Measurements from ENCODE around the gene OTOL1.
"Not testable (repeated sequence)": the region's sequence is repeated elsewhere in the genome, so short reads cannot be mapped to it uniquely, and the experiment has no call there.

The OTOL1 gene

DNA sequence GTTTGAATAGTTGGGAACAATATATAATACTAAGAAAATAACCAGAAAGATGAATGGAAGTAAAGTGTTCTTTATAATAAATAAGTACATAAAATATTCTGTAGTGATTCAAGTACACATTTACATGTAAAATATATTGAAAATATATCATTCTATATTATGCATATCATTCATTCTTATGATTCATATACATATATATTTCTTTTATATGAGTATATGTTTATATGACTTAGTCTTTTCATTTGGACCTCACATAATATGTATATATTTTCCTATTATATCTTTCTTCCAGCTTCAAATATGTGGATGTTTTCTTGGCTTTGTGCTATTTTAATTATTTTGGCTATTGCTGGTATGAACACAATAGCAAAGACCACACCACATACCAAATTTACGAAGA is at the start of gene OTOL1:
TSS of gene OTOL1 (plus strand) at position 301 of the 400 bp plus-strand sequence. CDS start at position 301, 0 bp downstream.
- DNase-seq (ENCODE audit: low read depth) = no peak

DNA sequence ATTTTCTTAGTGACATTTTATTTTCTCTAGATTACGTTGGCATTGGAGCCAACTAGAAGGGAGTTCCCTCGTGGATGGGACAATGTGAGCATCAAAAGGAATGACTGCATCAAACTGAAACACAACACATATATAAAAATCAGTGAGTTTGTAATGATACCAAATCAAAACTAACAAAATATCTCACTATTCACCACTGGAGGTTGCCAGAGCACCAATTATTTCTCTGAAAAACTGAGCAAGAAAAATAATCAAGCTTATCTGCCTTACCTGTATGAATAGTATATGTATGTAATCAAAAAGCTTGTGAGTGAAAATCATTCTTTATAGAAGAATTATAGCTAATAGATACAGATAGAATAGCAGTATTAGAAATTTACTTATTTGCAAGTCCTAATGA is 46.8 kb upstream of the OTOL1 start:
- DNase-seq (ENCODE audit: low read depth) = no peak

DNA sequence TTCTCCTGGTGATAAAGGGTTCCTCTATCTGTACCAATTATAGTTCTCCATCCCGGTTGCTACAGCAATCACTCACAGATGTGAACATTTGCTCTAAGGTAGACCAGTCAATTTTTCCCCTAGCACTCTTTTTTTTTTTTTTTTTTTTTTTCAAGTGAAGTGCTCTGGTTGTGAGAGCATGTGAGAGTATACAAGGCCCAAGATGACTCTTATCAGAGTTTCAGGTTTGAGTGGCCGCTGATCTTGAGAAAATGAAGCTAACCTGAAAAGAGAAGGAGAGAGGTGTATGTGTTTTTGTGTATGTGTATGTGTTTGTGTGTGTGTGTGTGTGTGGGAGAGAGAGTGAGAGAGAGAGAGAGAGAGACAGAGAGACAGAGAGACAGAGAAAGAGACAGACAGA is 44.4 kb upstream of the OTOL1 start:
- DNase-seq (ENCODE audit: low read depth) = no peak

DNA sequence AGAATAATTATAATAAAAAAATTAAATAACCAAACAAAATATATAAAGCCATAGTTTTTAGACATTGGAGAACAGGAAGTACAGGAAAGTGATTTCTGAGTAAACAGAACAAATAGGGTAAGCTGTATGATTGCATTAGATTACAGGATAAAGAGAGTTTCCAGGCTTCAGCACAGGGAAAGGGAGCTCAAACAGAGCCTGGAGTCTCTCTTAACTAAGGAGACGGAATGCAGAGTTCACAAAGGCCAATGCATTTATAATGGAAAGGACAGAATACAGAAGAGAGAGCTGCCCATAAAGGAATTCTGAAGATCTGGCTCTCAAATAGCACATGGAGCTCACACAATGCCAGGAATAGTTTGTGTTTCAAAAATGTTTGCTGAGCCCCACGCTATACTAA is 42.0 kb upstream of the OTOL1 start:
- no peak for DNase-seq (ENCODE audit: low read depth)

DNA sequence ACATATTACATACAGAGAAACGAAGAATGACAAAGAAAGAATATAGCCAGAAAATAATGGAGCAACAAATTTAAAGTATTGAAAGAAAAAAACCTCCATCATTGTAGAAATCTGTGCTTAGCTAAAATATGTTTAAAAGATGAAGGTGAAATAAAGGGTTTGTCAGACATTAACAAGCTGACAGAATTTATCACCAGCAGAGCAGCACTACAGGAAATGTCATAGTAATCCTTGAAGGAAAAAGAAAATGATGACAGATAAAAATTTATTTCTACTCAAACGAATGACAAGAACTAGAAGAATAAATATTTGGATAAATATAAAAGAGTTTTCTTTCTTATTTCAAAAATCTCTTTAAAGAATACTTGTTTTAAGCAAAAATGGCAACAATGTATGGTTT is 40.6 kb upstream of the OTOL1 start:
- DNase-seq (ENCODE audit: low read depth) = no peak

DNA sequence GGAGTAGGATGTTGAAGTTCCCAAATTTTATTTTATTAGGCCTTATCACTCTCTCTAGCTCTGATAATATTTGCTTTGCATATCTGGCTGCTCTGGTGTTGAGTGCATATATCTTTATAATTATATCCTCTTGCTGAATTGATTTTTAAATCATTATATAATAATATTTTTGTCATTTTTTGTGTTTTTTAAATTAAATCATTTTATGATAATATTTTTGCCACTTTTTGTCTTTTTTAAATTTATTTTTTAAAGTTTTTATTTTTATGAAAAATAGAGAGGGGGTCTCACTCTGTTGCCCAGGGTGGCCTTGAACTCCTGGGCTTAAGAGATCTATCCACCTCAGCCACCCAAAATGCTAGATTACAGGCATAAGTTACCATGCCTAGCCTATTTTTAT is 34.5 kb upstream of the OTOL1 start:
- DNase-seq (ENCODE audit: low read depth) = no peak

DNA sequence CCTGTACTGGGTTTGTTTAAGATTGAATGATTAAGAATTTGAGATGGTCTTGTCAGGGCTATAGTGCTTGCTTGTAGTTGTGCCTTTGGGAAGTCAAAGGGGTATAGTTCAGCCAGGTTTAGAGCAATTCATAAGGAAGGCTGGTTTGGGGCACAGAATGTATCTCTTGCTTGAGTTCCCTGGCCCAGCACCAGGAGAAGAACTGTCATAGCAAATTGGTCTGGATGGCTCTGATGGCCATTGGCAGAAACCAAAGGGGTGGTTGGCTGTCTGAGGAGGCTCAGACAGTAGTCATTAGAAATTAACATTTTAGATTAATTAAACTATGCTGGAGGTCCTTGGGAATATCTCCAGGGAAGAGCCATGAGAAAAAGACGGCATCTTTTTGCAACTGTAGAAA is 25.4 kb upstream of the OTOL1 start:
- DNase-seq (ENCODE audit: low read depth) = no peak

DNA sequence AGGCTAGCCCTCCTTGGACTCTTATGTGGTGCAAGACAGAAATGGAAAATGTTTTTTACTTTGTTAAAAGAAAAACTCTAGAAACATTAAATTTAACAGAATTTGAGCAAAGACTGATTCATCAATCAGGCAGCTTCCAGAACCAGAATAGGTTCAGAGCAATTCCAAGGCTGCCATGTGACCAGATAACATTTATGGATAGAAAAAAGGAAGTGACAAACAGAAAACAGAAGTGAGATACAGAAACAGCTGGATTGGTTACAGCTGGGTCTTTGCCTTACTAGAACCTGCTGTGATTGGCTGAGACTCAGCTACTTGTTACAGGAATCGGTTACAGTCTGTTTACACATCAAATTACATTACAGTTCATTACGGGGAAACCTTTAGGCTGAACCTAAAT is 22.5 kb upstream of the OTOL1 start:
- no peak for DNase-seq (ENCODE audit: low read depth)

DNA sequence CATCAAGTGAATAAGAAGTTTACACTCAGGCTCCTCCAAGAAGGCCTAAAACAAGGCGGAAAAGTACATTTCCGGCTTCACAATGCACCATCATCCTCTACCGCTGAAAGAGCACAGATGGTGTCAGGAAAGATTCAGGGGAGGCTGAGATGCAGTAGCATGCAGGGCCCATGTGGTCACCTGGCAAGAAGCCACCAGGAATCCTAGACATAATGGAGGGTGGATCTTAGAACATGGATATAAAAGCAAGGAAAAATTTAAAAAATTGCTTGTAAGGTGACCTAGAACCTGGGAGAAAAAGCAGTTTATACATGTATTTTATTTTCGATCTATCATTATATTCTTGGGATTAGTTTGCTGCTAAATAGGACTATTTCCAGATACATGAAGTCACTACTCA is 21.9 kb upstream of the OTOL1 start:
- DNase-seq (ENCODE audit: low read depth) = no peak

DNA sequence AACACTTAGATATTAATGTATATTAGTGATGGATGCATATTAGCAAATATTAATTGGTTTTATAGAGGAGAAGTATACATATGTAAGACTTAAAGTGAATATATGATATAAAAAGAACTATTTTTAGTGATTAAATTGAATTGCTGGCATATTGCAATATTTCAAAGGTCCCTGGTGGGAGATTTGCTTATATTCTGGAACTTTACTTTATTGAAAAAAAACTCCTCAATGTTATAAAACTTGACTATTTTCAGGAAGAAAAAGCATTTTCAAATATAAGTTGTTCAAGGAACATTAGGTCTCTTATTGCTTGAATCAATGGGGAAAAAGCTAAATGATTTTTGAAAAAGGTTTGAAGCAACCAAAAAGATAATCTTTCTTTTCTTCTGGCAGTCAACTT is 21.4 kb upstream of the OTOL1 start:
- DNase-seq (ENCODE audit: low read depth) = no peak

DNA sequence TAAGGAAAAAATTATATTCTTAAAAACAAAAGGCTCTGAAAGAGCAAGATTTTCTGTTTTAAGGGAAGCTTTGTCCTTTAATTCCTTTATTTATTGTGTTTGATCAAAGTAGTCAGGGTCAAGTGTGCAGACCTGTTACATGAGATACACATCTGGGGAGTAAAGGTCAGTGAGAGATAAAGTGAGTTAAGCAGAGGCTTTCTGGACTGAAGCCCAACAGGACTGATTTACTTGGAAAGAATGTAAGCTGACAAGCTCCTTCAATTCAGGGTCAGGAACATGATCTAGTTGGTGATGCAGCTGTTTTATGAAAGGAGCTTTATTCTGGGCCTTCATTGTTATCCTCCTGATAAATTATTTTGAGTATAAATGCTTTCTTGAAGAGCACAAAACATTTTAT is 20.7 kb upstream of the OTOL1 start:
- DNase-seq (ENCODE audit: low read depth) = no peak

DNA sequence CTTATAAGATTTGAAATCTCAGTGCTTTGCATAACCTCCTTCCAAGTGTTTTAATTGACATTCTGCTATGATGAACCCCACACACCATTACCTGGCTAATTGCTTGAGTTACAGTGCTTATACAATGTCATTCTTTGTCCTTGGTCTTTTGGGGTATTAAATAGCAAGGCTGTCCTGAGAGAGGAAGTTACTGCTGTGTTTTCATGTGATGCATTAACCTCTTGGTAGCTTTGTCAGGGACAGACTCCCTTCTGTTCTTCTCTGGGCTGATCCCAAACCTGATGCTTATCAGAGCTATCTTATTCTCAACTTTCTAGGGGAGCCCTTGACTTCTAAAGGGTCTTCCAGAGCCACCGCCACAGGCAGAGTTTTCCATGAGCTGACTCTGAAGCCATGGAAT is 12.4 kb upstream of the OTOL1 start:
- DNase-seq (ENCODE audit: low read depth) = no peak

DNA sequence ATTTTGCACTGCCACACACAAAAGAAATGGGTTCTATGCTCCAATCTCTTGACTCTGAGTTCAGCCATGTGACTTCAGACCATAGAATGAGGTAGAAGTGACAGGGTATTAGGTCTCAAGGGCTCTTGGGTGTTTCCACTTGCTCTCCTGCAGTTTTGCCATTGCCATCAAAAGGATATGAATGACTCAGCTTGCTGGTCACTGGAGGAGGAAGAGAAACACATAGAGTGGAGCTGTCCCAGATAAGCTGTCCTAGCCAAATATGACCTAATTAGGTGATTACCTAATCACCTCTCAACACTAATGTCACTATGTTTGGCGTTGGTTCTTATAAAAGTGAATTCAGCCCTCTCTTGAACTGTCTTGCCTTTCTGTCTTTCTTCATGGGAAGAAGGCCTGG is 8.3 kb upstream of the OTOL1 start:
- not testable (repeated sequence) for DNase-seq (ENCODE audit: low read depth)

DNA sequence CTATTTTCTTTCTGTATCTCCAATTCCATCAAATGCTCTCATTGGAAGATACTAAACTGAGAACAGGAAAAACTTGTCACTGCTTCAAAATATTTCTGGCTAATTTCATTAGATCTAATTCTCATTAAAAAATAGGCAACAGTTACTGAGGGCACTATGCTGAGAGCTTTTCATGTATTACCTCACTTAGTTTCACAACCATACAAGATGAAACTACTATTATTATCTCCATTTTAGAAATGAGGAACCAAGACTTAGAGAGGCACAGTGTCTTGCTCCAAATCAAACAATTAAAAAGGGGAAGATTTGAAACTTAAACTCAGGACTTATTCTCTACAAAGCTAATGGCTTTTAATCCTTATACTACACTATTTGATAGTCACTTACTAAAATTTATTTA is 7.2 kb upstream of the OTOL1 start:
- no peak for DNase-seq (ENCODE audit: low read depth)

DNA sequence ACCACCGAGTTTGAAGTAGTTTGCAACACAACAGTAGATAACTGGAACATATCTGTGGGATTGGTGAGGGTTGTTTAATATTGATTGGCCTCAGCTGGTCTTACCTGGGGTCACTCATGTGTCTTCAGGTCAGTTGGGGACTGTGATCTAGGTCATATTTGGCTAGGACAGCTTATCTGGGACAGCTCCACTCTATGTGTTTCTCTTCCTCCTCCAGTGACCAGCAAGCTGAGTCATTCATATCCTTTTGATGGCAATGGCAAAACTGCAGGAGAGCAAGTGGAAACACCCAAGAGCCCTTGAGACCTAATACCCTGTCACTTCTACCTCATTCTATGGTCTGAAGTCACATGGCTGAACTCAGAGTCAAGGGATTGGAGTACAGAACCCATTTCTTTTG is 5.8 kb upstream of the OTOL1 start:
- not testable (repeated sequence) for DNase-seq (ENCODE audit: low read depth)

DNA sequence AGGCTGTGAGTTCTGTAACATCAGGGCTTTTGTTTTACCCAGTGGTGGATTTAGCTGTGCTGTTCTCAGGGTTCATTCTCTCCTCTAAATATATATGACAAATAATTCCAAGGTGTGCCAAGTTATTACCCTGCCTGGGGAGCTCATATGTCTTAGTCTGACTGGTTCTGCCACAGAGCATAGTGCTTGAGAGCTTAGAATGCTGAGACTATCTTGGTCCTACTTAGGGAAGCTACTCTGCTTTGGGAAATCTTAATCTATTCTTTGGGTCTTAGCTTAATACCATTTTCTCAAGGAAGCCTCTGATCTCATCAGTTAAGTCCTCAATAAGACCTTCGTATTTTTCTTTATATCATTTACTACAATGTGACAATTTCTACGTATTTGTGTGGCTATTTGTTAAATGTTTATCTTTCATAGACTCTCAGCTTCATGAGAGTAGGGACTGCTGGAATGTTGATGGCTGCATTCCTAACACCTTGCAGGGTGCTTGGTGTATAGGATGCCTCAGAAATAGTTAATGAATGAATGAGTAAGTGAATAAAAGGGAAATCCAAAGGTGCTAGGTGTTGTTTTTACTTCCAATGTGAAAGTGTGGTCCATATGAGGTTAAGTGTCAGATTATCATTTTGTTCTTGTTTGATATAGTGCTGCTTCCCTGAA is 1.8 kb downstream of the OTOL1 start:
- DNase-seq (ENCODE audit: low read depth) = no peak

DNA sequence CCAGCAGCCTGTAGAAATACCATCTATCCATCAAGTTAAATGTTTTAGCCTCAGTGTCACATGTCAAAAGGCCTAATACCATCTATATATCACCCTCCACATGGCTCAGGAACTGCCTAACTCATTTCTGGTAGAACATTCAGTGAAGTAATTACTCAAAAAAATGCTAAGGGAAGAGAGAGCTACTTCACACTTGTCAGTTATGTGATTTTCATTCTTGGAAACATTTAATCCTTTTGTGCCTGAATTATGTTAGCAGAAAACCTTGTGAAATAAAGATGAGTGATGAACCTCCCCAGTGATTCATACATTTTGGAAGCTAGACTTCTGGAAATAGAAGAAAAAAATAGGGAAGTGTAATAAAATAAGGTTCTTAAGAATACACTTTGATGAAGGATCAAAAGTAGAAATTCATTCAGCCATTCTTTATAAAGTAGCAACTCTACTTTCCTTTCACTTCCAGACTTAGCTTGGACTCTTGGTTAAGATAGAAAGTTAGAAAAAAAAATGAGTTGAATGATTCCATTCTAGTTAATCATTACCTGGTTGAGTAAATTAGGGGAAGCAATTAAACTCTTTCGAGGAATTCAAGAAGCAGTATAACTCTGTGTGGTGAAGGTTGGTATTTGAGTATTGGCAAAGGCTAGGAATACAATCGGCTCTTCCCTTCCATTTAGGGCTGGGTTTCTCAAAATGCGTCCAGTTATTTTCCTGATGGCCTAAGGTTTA is 3.6 kb downstream of the OTOL1 start:
- DNase-seq (ENCODE audit: low read depth) = no peak

DNA sequence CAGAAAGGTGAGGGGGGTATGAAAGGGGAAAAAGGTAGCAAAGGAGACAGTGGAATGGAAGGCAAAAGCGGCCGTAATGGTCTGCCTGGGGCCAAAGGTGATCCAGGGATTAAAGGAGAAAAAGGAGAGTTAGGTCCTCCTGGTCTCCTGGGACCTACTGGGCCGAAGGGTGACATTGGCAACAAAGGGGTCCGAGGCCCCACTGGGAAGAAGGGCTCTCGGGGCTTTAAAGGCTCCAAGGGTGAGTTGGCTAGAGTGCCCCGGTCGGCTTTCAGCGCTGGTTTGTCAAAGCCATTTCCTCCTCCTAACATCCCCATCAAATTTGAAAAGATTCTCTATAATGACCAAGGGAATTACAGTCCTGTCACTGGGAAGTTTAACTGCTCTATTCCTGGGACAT is 6.7 kb downstream of the OTOL1 start:
- no peak for DNase-seq (ENCODE audit: low read depth)

DNA sequence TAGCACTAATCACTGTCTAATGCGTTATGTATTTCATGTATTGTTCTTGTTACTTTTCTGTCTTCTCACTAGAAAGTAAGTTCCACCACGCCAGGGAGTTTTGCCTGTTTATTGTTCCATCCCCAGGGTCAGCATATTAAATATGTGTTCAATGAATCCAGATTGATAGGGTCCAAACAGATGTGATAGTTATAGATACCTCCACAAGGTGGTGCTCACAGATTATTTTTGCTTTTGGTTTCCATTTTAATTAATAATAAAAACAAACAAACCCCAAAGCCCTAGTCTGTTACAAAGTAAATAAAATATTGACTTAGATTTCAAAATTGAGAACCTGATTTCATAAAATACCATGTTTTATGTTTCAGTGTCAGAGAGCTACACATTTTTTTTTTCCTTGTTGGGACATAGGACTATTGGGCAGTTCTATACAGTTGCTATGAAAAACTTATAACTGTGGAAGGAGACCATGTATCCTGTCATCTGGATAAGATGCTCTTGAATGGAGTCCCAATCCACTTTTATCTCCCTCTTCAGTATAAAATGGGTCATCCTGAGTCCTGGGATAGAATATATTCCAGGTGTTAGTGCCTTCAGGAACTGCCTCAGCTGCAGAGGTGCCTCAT is 12.4 kb downstream of the OTOL1 start:
- no peak for DNase-seq (ENCODE audit: low read depth)

DNA sequence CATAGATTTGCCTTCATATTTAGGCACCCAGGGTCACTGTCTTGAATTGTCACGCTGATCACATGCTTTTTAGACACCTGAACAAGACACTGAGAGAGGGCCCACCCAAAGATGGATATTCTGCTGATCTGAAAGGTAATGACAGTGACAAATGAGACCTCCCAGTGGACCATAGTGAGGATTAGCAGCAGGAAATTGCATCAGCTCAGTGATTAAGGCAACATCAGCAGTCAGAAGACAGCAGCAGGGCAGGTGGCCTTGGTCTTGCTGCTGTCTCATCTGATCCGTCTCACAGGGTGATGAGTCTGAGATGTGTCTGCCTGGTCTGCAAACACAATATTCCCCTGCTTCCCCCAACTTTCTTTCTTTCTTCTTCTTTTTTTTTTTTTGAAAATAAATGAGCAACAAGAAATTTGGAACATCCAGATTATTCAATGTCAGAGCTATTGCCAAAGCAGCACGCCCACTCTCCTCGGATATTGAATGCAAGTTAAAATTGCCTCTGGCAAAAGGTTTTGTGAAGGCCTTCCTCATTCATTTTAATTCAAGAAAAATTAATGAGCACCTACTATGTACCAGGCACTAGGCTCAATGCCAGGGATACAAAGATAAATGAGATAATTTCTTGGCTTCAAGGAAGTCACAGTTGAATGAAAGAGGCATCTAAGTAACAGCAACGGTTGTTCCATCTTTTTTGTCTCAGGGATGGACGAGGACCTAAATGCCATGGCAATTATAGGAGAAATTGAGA is 14.1 kb downstream of the OTOL1 start:
- no peak for DNase-seq (ENCODE audit: low read depth)

DNA sequence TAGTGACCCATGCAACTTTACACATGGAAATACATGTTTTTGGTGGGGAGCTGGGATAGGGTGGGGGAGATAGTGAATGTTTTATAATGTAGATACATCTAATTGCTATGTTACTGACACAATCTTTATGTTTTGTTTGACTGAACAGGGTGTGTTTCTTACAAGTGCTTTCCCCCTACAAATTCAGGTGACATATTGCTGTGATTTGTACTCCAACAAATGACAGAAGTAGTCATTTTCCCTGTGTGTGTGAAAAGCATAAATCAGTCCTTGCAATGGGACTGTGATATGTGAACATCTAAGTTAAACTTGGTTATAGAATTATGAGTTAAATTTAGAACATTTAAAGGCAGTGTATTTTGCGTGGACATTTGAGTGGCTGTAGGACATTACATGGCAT is 27.3 kb downstream of the OTOL1 start:
- DNase-seq (ENCODE audit: low read depth) = no peak

DNA sequence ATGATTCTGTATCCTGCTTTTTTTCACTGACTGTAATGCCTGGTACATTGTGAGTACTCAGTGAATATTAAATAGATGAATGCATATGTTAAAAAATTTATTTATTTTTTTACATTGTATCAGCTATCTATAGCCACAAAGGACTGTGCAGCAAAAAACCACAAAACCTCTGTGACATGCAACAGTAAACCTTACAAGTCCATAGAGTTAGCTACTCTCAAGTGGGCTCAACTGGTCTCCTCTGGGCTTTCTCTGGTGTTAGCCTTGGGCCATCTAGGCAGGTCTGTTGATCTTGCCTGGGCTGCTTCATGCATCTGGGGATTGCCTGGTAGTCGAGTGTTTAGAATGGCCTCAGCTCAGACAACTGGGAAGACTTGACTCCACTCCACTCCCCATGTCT is 35.3 kb downstream of the OTOL1 start:
- no peak for DNase-seq (ENCODE audit: low read depth)

DNA sequence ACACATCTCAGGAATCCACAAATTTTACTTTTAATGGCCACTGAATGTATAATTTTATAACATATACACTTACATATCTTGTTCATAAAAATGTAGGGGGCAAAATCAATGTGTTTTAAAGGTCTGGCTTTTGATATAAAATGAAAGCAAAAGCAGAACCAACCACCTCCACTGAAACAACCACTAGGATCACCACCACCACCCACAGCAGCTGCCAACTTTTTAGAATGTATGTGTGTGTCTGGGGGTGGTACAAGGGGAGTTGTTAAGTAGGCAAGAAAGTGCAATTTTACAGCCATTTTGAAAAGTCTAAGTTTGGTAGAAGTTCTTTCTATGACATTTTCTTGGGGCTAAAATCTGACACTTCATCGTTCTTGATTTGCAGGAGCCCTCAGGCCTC is 44.0 kb downstream of the OTOL1 start:
- no peak for DNase-seq (ENCODE audit: low read depth)

Data from activated T-helper 1 cell treated with Interleukin-2 at 50 U/mL for 16 hours (primary cell).